ENCODE results near the gene SGPL1.

The SGPL1 gene

DNA sequence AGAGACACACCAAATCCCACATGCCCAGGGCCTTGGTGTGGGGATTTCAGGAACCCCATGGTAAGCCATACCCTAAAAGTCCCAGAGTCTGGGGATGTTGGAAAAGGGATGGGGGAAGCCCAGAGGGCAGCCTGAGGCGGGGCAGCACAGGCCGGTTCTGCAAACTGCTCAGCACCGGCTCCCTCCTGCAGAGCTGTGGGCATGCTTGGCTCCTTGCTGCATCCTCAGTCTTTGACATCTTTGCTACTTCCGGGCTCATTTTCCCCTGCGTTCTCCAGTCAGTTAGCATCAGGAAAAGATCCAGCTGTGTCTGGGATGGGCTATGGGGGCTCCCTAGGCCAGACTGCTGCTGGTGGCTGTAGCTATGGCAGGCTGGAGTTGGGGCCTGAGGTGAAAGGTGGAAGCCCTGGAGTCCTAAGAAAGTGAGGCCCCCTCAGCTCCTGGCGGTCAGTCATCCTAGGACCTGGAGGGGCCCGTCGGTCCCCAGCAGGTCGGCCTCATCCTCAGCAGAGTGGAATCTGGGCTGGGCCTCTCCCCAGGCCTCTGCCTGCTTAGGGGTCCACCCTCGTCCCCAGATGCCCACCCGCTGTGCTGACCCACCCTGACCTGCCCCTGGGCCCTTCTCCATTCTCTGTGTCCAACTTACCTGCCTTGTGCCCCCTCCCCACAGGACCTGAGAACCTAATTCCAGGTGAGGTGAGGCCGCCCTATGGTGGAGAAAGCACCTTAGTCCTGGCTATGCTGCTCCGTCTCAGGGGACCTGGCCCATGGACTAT, 39.9 kb upstream of the SGPL1 start:
- WGBS: 92% methylated on average over 13 of the region's 13 CpGs
- no peaks in the 10 kb centered on the region for H3K27me3 ChIP-seq (ENCODE audit: insufficient read depth, low read length)
- no peak overlapping the region for H3K4me3 ChIP-seq (ENCODE audit: low read length)
- no peak overlapping the region for H3K9ac ChIP-seq (ENCODE audit: low read depth, low read length)
- H3K36me3 ChIP-seq (ENCODE audit: insufficient read depth, low read length): no peaks in the 10 kb centered on the region
- H3K4me1 ChIP-seq (ENCODE audit: insufficient read depth, low read length): no peaks in the 10 kb centered on the region
- no peak overlapping the region for H3K27ac ChIP-seq (ENCODE audit: low read depth, low read length)
- no peaks in the 10 kb centered on the region for H3K9me3 ChIP-seq (ENCODE audit: insufficient read depth, low read depth, low read length)

DNA sequence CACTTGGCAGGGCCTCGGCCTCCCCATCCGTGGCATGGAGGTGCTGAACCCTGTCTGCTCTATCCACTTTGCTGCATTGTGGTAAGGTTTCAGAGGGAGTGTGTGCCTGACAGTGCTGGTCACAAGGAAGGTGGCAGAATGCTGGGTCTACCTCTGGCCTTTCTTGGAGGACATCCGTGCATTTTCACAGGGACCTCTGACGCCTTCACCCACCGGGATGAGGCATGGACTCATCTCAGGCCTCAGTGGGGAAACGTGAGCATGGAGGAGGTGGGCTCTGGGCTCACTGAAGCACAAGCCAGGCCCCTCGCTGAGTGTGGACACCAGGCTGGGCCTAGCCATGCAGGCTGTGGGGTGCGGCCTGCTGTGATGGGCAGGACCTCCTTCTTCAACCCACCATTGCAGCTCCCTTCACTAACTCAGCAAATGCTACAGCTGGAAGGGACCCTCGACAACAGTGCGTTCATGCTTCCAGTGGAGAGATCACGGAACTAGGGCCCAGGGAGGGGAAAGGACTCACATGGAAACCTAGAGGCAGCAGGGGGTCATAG, 39.2 kb upstream of the SGPL1 start:
- Histone ChIP-seq H3K9me3 (ENCODE audit: insufficient read depth, low read depth, low read length) (no peaks in the 10 kb centered on the region), H3K36me3 (ENCODE audit: insufficient read depth, low read length) (no peaks in the 10 kb centered on the region)
- WGBS: 86% methylated on average over 11 of the region's 11 CpGs

DNA sequence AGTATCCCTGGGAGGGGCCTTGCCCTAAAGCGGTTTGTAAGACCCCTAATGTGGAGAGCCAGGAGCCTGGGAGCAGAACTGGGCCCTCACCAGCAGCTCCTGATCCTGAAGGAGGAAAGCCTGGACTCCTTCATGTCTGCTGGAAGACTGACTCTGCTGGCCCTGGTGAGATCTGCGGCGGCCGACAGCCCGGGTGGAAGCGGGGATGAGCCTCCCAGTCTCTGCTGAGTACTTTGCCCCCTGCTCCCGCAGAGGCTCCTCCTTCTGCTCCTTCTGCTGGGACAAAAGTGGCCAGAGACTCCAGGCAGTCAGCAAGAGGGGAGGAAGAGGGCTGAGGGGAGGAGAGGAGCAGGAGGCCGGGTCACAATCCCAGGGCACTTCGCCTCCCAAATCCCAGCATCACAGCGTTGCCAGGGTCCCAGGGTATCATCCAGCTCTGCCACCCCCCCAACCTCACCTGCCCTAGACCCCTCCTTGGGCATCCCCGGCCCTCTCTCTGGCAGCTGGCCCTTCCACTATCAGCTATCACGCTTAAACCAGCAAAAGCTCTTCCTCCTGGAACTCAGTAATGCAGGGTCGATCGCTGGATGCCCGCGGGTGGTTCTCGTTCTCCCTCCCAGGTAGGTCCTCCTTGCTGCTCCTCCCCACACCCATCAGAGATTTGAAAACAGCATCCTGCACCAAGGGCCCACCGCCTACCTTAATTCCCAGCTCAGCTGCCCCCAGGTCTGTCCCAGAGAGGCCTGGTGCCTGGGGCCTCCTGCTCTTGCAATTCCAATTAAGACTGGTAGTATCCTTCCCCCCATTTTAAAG, 38.5 kb upstream of the SGPL1 start:
- no peaks in the 10 kb centered on the region for H3K36me3 ChIP-seq (ENCODE audit: insufficient read depth, low read length)
- 95% methylated on average over 18 of the region's 18 CpGs for WGBS
- no peaks in the 10 kb centered on the region for H3K4me1 ChIP-seq (ENCODE audit: insufficient read depth, low read length)
- no peak overlapping the region for H3K9ac ChIP-seq (ENCODE audit: low read depth, low read length)
- no peak overlapping the region for H3K4me3 ChIP-seq (ENCODE audit: low read length)
- no peak overlapping the region for H3K27ac ChIP-seq (ENCODE audit: low read depth, low read length)
- no peaks in the 10 kb centered on the region for H3K27me3 ChIP-seq (ENCODE audit: insufficient read depth, low read length)
- H3K9me3 ChIP-seq (ENCODE audit: insufficient read depth, low read depth, low read length): no peaks in the 10 kb centered on the region

More for the DNA sequence above, 39.2 kb upstream of the SGPL1 start:
- Histone ChIP-seq H3K27ac (ENCODE audit: low read depth, low read length) (no peak overlapping the region), H3K9ac (ENCODE audit: low read depth, low read length) (no peak overlapping the region), H3K4me3 (ENCODE audit: low read length) (no peak overlapping the region), H3K4me1 (ENCODE audit: insufficient read depth, low read length) (no peaks in the 10 kb centered on the region), H3K27me3 (ENCODE audit: insufficient read depth, low read length) (no peaks in the 10 kb centered on the region)

- Histone ChIP-seq H3K4me1 (ENCODE audit: insufficient read depth, low read length) (no peaks in the 10 kb centered on the region), H3K36me3 (ENCODE audit: insufficient read depth, low read length) (no peaks in the 10 kb centered on the region), H3K27me3 (ENCODE audit: insufficient read depth, low read length) (no peaks in the 10 kb centered on the region), H3K9me3 (ENCODE audit: insufficient read depth, low read depth, low read length) (no peaks in the 10 kb centered on the region), H3K9ac (ENCODE audit: low read depth, low read length) (no peak overlapping the region), H3K27ac (ENCODE audit: low read depth, low read length) (no peak overlapping the region), H3K4me3 (ENCODE audit: low read length) (no peak overlapping the region)
- 68% methylated on average over 9 of the region's 9 CpGs for WGBS
These were observed 37.4 kb upstream of the SGPL1 start for GRCh38 chr10:70778267-70778924.

- no peaks in the 10 kb centered on the region for H3K36me3 ChIP-seq (ENCODE audit: insufficient read depth, low read length)
- no peaks in the 10 kb centered on the region for H3K9me3 ChIP-seq (ENCODE audit: insufficient read depth, low read depth, low read length)
- H3K27ac ChIP-seq (ENCODE audit: low read depth, low read length): no peak overlapping the region
- no peaks in the 10 kb centered on the region for H3K4me1 ChIP-seq (ENCODE audit: insufficient read depth, low read length)
- H3K9ac ChIP-seq (ENCODE audit: low read depth, low read length): no peak overlapping the region
- H3K27me3 ChIP-seq (ENCODE audit: insufficient read depth, low read length): no peaks in the 10 kb centered on the region
- H3K4me3 ChIP-seq (ENCODE audit: low read length): no peak overlapping the region
- WGBS: 94% methylated on average over 2 of the region's 2 CpGs
These were observed 36.7 kb upstream of the SGPL1 start for GRCh38 chr10:70779088-70779487.

DNA sequence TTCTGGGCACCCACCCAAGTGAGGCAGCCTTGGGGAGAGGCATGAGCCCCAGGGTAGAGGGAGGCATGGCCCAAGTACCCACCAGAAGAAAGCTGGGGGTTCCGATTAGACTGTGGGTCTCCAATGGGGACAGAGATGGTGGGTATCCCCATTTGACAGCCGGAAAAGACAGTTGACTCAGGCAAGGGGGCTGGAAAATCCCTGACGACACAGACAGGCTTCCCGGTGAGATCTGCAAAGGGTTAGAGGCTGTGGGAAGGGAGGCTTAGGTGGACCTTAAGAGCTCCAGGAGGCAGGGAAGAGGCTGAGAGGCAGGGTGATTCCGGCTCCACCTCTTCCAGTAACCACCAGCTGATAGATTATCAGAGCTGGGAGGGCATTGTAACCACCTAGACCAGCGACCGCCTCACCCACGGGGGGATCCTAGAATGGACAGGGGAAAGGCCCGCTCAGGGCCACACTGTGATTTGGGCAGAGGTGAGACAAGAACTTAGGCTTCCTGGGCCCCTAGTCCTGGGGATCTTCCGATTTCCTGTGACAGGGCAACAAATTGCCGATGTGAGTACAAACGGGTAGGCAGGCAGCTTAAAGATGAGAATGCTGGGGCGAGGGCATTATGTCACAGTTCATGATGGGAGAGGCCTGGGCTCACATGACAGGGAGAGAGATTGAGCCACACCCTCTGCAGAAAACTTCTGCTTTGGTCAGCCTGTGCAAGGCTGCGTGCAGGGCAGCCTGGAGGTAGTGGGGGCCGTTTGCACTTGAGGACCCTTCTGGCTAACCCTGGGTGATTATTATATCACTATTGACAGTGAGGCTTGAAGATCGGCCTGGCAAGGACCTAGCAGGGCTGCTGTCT, 36.0 kb upstream of the SGPL1 start:
- H3K27me3 ChIP-seq (ENCODE audit: insufficient read depth, low read length): no peaks in the 10 kb centered on the region
- no peaks in the 10 kb centered on the region for H3K4me1 ChIP-seq (ENCODE audit: insufficient read depth, low read length)
- 91% methylated on average over 16 of the region's 16 CpGs for WGBS
- H3K36me3 ChIP-seq (ENCODE audit: insufficient read depth, low read length): no peaks in the 10 kb centered on the region
- no peak overlapping the region for H3K4me3 ChIP-seq (ENCODE audit: low read length)
- H3K9me3 ChIP-seq (ENCODE audit: insufficient read depth, low read depth, low read length): no peaks in the 10 kb centered on the region
- H3K9ac ChIP-seq (ENCODE audit: low read depth, low read length): no peak overlapping the region
- H3K27ac ChIP-seq (ENCODE audit: low read depth, low read length): no peak overlapping the region

DNA sequence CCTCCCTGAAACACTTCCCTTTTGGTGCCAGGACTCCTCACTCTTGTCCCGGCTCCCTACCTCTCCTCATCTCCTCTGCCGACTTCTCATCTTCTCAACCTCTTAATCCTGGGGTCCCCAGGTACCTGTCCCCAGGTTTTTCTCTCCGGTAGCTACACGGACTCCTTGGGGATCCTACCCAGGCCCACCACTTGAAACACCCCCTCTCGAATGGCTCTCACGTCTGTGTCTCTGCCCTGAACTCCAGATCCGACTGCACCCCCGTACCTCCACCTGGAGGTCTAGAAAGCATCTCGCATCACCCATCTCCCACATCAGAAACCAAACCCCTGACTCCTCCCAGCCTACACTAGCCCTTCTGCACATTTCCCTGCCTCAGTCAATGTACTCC, 35.4 kb upstream of the SGPL1 start:
- WGBS: 93% methylated on average over 9 of the region's 9 CpGs
- Histone ChIP-seq H3K36me3 (ENCODE audit: insufficient read depth, low read length) (no peaks in the 10 kb centered on the region), H3K4me1 (ENCODE audit: insufficient read depth, low read length) (no peaks in the 10 kb centered on the region), H3K9me3 (ENCODE audit: insufficient read depth, low read depth, low read length) (no peaks in the 10 kb centered on the region), H3K27me3 (ENCODE audit: insufficient read depth, low read length) (no peaks in the 10 kb centered on the region), H3K27ac (ENCODE audit: low read depth, low read length) (no peak overlapping the region), H3K4me3 (ENCODE audit: low read length) (no peak overlapping the region), H3K9ac (ENCODE audit: low read depth, low read length) (no peak overlapping the region)

GRCh38 chr10:70780772-70781171, 35.0 kb upstream of the SGPL1 start:
- no peak overlapping the region for H3K4me3 ChIP-seq (ENCODE audit: low read length)
- H3K36me3 ChIP-seq (ENCODE audit: insufficient read depth, low read length): no peaks in the 10 kb centered on the region
- H3K27me3 ChIP-seq (ENCODE audit: insufficient read depth, low read length): no peaks in the 10 kb centered on the region
- 93% methylated on average over 4 of the region's 4 CpGs for WGBS
- no peaks in the 10 kb centered on the region for H3K9me3 ChIP-seq (ENCODE audit: insufficient read depth, low read depth, low read length)
- H3K27ac ChIP-seq (ENCODE audit: low read depth, low read length): no peak overlapping the region
- H3K9ac ChIP-seq (ENCODE audit: low read depth, low read length): no peak overlapping the region
- H3K4me1 ChIP-seq (ENCODE audit: insufficient read depth, low read length): no peaks in the 10 kb centered on the region

- no peaks in the 10 kb centered on the region for H3K36me3 ChIP-seq (ENCODE audit: insufficient read depth, low read length)
- no peak overlapping the region for H3K4me3 ChIP-seq (ENCODE audit: low read length)
- 95% methylated on average over 8 of the region's 8 CpGs for WGBS
- no peaks in the 10 kb centered on the region for H3K27me3 ChIP-seq (ENCODE audit: insufficient read depth, low read length)
- H3K9me3 ChIP-seq (ENCODE audit: insufficient read depth, low read depth, low read length): no peaks in the 10 kb centered on the region
- no peak overlapping the region for H3K9ac ChIP-seq (ENCODE audit: low read depth, low read length)
- no peaks in the 10 kb centered on the region for H3K4me1 ChIP-seq (ENCODE audit: insufficient read depth, low read length)
- no peak overlapping the region for H3K27ac ChIP-seq (ENCODE audit: low read depth, low read length)
These were observed 34.2 kb upstream of the SGPL1 start for GRCh38 chr10:70781461-70782051.

DNA sequence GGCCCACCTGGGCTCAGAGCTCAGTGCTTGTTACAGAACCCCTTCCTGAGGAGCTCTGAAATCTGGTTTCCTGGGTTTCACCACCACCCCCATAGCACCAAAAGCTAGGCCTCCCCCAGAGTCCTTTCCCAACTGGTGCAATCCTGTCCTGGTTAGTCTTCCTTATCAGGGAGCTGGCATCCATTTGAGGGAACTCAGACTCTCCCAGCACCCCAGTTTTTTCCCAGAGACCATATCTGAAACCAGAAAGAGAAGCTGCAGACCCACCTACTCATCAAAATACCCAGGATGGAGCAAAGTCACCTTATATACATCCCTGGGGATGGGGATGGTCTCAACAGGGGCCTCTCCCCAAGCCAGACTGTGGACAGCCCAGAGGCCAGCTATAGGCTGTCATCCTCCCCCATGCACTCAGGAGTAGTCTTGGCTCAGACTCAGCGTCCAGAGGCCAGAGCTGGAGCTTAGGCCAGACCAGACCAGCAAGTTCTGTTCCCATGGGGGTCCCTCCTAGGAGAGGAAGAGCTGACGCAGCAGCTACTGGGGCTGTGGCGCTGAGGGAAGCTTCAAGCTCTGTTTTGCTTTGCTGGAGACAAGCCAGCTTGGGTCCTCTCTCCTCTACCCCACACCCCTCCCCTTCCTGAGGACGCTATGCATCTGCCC, 33.5 kb upstream of the SGPL1 start:
- 89% methylated on average over 4 of the region's 4 CpGs for WGBS

More for the DNA sequence above, 33.5 kb upstream of the SGPL1 start:
- Histone ChIP-seq H3K4me1 (ENCODE audit: insufficient read depth, low read length) (no peaks in the 10 kb centered on the region), H3K27me3 (ENCODE audit: insufficient read depth, low read length) (no peaks in the 10 kb centered on the region), H3K36me3 (ENCODE audit: insufficient read depth, low read length) (no peaks in the 10 kb centered on the region), H3K9me3 (ENCODE audit: insufficient read depth, low read depth, low read length) (no peaks in the 10 kb centered on the region), H3K9ac (ENCODE audit: low read depth, low read length) (no peak overlapping the region), H3K4me3 (ENCODE audit: low read length) (no peak overlapping the region), H3K27ac (ENCODE audit: low read depth, low read length) (no peak overlapping the region)

Measured in HUES64 (cell line).